Small intestine (tissue), 7 donors: ENCODE results near the gene ACADS. TPM values are rescaled to one million over a fixed set of nuclear protein-coding genes. Genes with fewer than 3 reads are reported as not detected.

Experiments
- DNase-seq, 2 donors: peaks; one replicate each; pipeline versions ENCODE4 v3.0.0 to v3.0.0-alpha.2; 2013
- FAIRE-seq: peaks from 2 replicates; lab custom pipeline; 2012; peaks lifted over from hg19 to GRCh38; lab: Jason Lieb, UNC
- H3K27ac ChIP-seq, 3 donors: one replicate each; pipeline ENCODE4 v1.5.1; 2013; ENCODE audit warnings: low read length in 2 of 3, mild to moderate bottlenecking in 2 of 3, control low read depth in 1 of 3, inconsistent platforms in 1 of 3, low read depth in 1 of 3, moderate library complexity in 1 of 3
- H3K27me3 ChIP-seq, 3 donors: one replicate each; pipeline ENCODE4 v1.6.1; 2013; ENCODE audit warnings: low read length in 3 of 3, inconsistent platforms in 1 of 3; ENCODE audit not compliant: control insufficient read depth in 3 of 3, insufficient read depth in 3 of 3
- H3K36me3 ChIP-seq, 3 donors: one replicate each; pipeline ENCODE4 v1.6.1; 2013; ENCODE audit warnings: low read length in 3 of 3, inconsistent platforms in 1 of 3, low read depth in 1 of 3, mild to moderate bottlenecking in 1 of 3, moderate library complexity in 1 of 3; ENCODE audit not compliant: control insufficient read depth in 3 of 3, insufficient read depth in 2 of 3
- H3K4me1 ChIP-seq, 3 donors: one replicate each; pipeline ENCODE4 v1.6.1; 2013; ENCODE audit warnings: low read length in 2 of 3, inconsistent platforms in 1 of 3, low read depth in 1 of 3, mild to moderate bottlenecking in 1 of 3, moderate library complexity in 1 of 3; ENCODE audit not compliant: control insufficient read depth in 3 of 3, insufficient read depth in 2 of 3
- H3K4me3 ChIP-seq, 3 donors: one replicate each; pipeline ENCODE4 v1.5.1; 2013; ENCODE audit warnings: low read length in 3 of 3, control low read depth in 1 of 3, inconsistent platforms in 1 of 3, low read depth in 1 of 3, mild to moderate bottlenecking in 1 of 3, moderate library complexity in 1 of 3
- H3K9me3 ChIP-seq, 2 donors: one replicate each; pipeline ENCODE4 v1.6.1; 2013; ENCODE audit warnings: low read depth in 1 of 2, low read length in 1 of 2; ENCODE audit not compliant: control insufficient read depth in 2 of 2, insufficient read depth in 1 of 2
- WGBS, 3 donors: extraction: QIAGEN DNeasy Blood & Tissue Kit; methylation state at CpG; one replicate each; pipeline ENCODE4 v1.1.7; 2013; 5-methylcytosine and 5-hydroxymethylcytosine counted together
- polyA plus RNA-seq, 4 donors: library from polyadenylated mRNA; stranded (reverse) in 3 of 4; unstranded in 1 of 4; fragments of 200-250 nt in 3 of 4; fragments of 120-200 nt in 1 of 4; gene quantifications; one replicate each; pipeline versions ENCODE4 v1.2.1 to v1.2.3, GENCODE V29; 2013
- donor health status: healthy with polysubstance abuse.
- donor health status: control.
- donor health status: control.
- donor health status: Bipolar disorder and iron deficiency.
- donor health status: healthy.

Gene ACADS
- polyA plus RNA-seq, 4 donors, result 65.3 to 359 (median 185) TPM

DNA sequence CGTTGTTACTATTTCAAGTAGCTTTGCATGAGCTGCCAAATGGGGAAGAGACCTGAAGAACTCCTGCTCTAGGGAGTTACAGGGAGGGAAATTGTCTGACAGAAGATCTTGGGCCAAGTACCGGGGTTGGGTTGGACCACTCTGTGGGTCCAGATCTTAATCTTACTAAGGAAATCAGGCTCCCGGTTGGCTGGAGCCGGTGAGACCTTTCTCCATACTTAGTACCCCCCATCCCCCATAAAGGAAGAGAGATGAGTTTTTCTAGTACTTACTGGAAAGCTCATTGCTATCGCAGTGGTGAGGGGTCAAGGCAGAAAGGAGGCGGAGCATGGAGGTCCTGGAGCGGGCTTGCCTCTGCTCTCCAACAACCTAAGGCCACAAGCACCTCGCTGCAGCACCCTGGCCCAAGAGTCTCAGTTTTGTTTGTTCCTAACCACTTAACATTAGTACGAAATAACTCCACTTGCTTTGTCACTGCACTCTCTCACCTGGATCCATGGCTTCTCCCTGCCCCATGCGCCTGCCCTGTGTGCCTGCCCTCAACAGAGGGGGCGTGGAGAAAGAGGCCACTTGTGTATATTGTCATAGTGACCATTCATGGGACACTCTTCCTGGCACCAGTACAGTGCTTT lies 22.2 kb upstream of the ACADS start:
- Histone ChIP-seq H3K36me3 (peaks cover 6 to 70% (median 11%) of the 10 kb centered on the region in 3 donors), H3K27me3 (no peaks in the 10 kb centered on the region), H3K4me1 (peaks cover 0 to under 1% (median 0%) of the 10 kb centered on the region in 3 donors), H3K9me3 (no peaks in the 10 kb centered on the region), H3K27ac (no peak overlapping the region), H3K4me3 (no peak overlapping the region)
- DNase-seq (no peak), FAIRE-seq (no peak)
- 81 to 86% (median 83%) methylated on average over 11 of the region's 11 CpGs for WGBS, 3 donors

DNA sequence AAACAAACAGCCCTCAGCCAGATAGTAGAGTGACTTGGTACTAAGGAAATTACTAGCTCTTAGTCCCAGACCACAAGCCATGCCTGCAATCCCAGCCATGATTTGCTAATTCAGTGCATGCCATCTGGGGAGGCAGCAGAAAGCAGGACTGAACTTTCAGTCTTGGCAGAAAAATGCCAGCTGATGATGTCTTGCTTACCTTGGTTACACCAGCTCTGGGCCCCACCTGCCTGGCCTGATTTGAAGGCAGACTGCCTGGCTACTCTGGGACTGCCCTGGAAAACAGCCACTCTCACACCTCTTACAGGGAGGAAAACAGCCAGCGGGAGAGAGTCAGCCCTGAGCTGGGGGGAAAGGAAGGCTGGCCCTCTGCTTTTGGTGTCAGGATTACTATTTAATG lies 20.0 kb upstream of the ACADS start:
- no peak for DNase-seq
- Histone ChIP-seq H3K4me1 (peaks cover 0 to 11% (median 0%) of the 10 kb centered on the region in 3 donors), H3K27ac (no peak overlapping the region), H3K27me3 (no peaks in the 10 kb centered on the region), H3K9me3 (no peaks in the 10 kb centered on the region), H3K36me3 (peaks cover under 1 to 53% (median 3%) of the 10 kb centered on the region in 3 donors), H3K4me3 (no peak overlapping the region)
- WGBS, 3 donors, result 86 to 88% (median 87%) methylated on average over 1 of the region's 1 CpG
- FAIRE-seq, result no peak

DNA sequence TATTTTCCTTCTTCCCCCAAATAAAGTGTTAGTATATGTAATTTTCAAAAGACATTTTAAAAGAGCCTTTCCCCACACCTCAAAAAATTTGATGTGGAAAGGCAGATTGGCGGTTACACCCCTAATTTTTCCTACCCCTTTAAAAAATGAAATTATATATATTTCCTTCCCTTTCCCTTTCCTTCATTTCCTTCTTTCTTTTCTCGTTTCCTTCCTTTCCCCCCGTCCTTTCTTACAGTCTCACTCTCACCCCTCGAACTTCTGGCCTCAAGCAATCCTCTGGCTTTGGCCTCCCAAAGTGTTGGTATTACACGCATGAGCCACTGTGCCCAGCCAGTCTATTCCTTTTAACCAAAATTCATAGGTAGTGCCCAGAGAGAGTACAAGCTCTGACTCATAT lies 19.6 kb upstream of the ACADS start:
- no peak overlapping the region for H3K4me3 ChIP-seq
- H3K4me1 ChIP-seq, result peaks cover 0 to 11% (median 0%) of the 10 kb centered on the region in 3 donors
- FAIRE-seq (no peak), DNase-seq (no peak)
- H3K27ac ChIP-seq, result no peak overlapping the region
- 79 to 90% (median 80%) methylated on average over 5 of the region's 5 CpGs for WGBS, 3 donors
- H3K27me3 ChIP-seq, result no peaks in the 10 kb centered on the region
- H3K36me3 ChIP-seq, result peaks cover 0 to 49% (median 3%) of the 10 kb centered on the region in 3 donors
- no peaks in the 10 kb centered on the region for H3K9me3 ChIP-seq

DNA sequence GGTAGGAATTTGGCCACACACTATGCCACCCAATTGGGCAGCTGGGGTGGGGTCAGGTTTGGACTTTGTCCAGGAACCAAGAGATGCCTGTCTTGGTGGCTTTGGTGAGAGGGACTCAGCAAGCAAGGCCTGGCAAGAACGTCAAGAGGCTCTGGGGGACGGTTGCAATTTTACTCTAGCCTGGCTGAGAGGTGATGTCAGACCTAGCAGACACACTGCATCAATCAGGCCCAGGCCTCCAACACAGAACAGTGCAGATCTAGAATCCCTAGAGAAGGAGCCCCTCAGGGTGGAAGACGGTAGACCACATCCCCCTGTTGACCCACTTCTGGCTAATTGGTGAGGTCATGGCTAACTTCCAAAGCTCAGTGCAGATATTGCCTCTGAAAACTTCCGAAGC lies 17.0 kb upstream of the ACADS start:
- Histone ChIP-seq H3K9me3 (no peaks in the 10 kb centered on the region), H3K36me3 (peaks cover 0 to 29% (median 0%) of the 10 kb centered on the region in 3 donors), H3K27me3 (no peaks in the 10 kb centered on the region), H3K4me3 (no peak overlapping the region), H3K27ac (no peak overlapping the region), H3K4me1 (peaks cover 3 to 21% (median 3%) of the 10 kb centered on the region in 3 donors)
- WGBS, 3 donors, result 36 to 57% (median 41%) methylated on average over 4 of the region's 4 CpGs
- FAIRE-seq (no peak), DNase-seq (no peak)

DNA sequence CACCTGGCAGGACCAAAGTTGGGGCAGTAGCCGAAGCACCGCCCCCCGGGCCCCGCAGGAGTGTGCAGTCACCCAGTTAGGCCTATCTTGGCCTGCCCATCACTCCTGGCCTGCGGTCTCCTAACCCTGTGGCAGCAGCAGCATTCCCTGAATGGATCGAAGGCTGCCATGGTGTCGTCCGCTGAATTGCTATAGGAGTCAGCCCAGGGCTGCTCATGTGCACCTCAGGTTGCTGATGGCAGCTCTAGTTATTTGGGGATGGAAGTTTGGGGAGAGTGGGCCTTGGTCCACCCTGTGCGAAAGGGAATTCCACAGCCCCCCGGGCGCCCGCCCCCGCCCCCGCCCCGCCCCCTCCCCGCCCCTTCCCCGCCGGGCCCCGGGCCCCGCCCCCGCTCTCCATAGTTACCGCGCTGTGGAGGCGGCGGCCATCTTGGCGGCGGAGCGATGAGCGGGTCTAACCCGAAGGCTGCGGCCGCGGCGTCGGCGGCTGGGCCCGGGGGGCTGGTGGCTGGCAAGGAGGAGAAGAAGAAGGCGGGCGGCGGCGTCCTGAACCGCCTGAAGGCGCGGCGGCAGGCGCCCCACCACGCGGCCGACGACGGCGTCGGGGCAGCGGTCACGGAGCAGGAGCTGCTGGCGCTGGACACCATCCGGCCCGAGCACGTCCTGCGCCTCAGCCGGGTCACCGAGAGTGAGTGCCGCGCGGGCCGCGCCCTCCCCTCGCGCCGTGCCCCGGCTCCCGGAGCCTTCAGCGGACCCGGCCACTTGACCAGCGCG lies 15.4 kb upstream of the ACADS start, which contains the start of gene UNC119B:
UNC119B (plus strand) TSS at position 428 of the 774 bp plus-strand sequence; CDS start at position 445, 17 bp downstream.
- Histone ChIP-seq H3K27me3 (no peaks in the 10 kb centered on the region), H3K9me3 (no peaks in the 10 kb centered on the region), H3K27ac (peak within 1 kb of the TSS; percentile 43 to 79 (median 63)), H3K4me3 (peak within 1 kb of the TSS; percentile 77 to 94 (median 89)), H3K36me3 (peaks cover 0 to 35% (median 0%) of the 10 kb centered on the region in 3 donors), H3K4me1 (peaks cover 3 to 21% (median 3%) of the 10 kb centered on the region in 3 donors)
- 1 to 2% (median 2%) methylated on average over 29 to 76 of the region's 76 CpGs for WGBS, 3 donors
- peak; percentile 55 to 84 for DNase-seq
- FAIRE-seq, result no peak

DNA sequence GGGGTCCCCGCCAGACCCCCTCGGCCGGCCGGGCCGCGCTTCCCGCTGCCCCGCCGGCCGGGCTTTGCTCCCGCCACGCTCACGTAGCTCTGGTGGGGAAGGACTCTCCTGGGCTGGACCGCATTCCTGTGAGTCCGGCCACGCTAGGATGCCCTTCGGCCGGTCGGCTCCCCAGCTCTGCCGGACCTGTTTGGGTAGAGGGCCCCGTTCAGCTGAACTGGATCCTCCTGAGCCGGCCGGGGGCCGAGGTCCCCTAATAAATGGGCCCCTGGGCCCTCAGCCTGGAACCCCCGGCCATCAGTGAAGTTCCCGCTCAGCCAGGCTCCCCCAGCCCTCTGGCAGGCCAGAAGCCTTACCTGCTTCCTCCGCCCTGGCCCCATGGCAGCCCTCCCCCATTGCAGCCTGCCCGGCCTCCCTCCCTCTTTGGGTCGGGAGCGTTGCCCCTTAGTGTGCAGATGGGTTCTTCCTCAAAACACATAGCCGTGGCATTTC lies 14.8 kb upstream of the ACADS start:
- peak overlapping the region; percentile 77 to 94 (median 89) for H3K4me3 ChIP-seq
- FAIRE-seq, result no peak
- DNase-seq, result peak in 1 of 2 donors; percentile 44
- no peaks in the 10 kb centered on the region for H3K9me3 ChIP-seq
- peaks cover 3 to 21% (median 3%) of the 10 kb centered on the region in 3 donors for H3K4me1 ChIP-seq
- no peaks in the 10 kb centered on the region for H3K27me3 ChIP-seq
- 0 to 2% (median 1%) methylated on average over 21 to 31 of the region's 31 CpGs for WGBS, 3 donors
- peak overlapping the region; percentile 43 to 79 (median 63) for H3K27ac ChIP-seq
- peaks cover 0 to 33% (median 0%) of the 10 kb centered on the region in 3 donors for H3K36me3 ChIP-seq

DNA sequence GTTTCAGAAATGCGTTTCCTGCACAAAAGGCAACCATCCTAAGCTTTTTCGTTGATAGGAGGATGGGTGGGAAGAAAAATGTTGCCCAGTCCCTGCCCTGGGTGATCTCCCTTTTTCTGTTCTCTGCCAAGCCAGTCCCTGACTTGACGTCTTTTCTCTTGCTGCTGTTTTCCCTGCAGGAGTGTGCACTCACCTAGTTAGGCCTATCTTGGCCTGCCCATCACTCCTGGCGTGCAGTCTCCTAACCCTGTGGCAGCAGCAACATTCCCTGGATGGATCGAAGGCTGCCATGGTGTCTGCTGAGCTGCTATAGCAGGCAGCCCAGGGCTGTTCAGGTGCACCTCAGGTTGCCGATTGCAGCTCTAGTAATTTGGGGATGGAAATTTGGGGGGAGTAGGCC lies 14.2 kb upstream of the ACADS start:
- peak in 1 of 2 donors; percentile 21 for DNase-seq
- H3K4me1 ChIP-seq, result peaks cover 3 to 21% (median 3%) of the 10 kb centered on the region in 3 donors
- no peaks in the 10 kb centered on the region for H3K27me3 ChIP-seq
- peak overlapping the region in 1 of 3 donors; percentile 79 for H3K27ac ChIP-seq
- H3K36me3 ChIP-seq, result peaks cover 0 to 31% (median 0%) of the 10 kb centered on the region in 3 donors
- WGBS, 3 donors, result 18 to 32% (median 27%) methylated on average over 6 of the region's 6 CpGs
- peak overlapping the region; percentile 77 to 94 (median 89) for H3K4me3 ChIP-seq
- no peaks in the 10 kb centered on the region for H3K9me3 ChIP-seq
- FAIRE-seq, result no peak

DNA sequence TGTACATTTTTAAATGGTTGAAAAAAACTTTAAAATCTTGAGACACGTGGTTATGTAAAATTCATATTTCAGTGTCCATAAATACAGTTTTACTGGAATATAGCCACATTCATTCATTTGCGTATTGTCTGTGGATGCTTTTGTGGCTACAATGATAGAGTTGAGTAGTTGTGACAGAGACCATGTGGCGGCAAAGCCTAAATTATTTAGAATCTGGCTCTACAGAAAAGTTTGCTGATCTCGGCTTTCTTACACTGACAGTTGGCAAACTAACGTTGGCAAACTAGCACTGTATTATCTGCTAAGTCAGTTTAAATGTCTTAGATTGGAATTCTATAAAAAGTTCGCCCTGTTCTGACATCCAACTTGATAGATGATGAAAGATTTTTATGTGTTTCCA lies 13.0 kb upstream of the ACADS start:
- Histone ChIP-seq H3K4me1 (peaks cover 3 to 21% (median 3%) of the 10 kb centered on the region in 3 donors), H3K27me3 (no peaks in the 10 kb centered on the region), H3K9me3 (no peaks in the 10 kb centered on the region), H3K27ac (no peak overlapping the region), H3K36me3 (peaks cover 0 to 42% (median 6%) of the 10 kb centered on the region in 3 donors), H3K4me3 (no peak overlapping the region)
- FAIRE-seq (no peak), DNase-seq (no peak)
- 77 to 83% (median 82%) methylated on average over 6 of the region's 6 CpGs for WGBS, 3 donors
